ENCODE results near the gene NAP1L1.

The NAP1L1 gene

DNA sequence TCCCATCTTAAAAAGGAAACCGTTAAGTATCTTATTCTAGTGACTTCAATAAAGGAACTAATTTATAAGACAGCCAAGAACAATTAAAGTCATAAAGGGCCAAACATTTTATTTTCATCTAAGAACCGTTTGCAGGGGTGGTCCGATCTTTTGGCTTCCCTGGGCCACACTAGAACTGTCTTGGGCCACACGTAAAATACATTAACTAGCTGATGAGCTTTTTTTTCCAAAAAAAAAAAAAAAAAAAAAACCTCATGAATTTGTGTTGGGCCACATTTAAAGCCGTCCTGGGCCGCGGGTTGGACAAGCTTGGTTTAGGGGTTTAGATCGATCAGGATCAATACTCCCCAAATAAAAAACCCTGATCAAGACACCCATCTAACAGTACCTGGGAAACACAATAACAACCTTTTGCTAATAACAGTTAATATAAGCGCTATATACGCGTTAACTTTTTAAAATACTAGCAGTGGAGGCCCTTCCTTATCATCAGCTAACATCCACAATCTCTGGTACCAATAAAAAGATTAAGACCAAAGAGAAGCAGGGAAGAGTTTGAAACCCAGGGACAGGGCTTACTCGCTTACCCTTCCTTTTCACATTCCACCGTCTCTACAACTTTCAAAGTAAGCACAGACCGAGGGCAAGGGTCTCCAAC lies 1.1 kb downstream of the NAP1L1 start:
- no peak for DNase-seq

DNA sequence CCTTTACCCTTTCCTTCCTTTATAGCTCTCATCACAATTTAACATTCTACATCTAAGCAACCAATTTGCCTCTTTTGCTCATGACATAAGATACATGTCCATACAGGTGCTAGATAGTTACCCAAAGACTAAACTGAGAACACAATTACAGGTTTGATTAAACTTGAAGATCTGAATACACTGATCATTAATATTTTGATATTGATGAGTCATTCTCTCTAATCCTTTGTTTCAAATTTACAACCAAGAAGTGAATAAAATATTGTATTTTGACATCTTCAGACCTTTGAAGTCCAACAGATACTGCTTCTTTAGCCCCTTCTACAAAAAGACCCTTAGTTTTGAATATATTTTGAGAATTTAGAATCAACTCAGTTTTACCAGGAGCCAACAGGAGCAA lies 2.6 kb downstream of the NAP1L1 start:
- no peak for DNase-seq

DNA sequence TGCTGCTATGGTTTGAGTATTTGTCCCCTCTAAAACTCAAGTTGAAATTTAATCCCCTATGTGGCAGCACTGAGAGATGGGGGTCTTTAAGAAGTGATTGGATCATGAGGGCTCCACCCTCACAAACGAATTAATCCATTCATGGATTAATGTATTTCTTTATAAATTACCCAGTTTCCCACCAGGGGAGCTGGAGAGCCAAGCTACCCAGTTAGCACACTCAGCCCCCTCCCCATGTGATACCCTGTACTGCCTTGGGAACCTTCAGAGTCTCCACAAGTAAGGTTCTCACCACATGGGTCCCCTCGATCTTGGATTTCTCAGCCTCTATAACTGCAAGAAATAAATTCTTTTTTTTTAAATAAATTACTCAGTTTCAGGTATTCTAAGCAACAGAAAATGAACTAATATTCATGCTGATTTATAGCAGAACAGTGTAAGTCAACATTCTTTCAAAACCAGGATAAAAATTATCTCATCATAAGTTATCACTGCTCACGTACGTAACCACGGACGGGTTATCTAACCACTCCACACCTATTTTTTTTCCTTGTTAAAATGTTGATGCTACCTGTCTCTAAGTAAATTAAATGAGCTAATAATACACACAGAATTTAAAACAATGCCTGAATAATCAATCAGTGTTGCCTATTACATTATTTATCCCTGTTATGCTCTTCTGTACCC lies 3.6 kb downstream of the NAP1L1 start:
- DNase-seq, result no peak

DNA sequence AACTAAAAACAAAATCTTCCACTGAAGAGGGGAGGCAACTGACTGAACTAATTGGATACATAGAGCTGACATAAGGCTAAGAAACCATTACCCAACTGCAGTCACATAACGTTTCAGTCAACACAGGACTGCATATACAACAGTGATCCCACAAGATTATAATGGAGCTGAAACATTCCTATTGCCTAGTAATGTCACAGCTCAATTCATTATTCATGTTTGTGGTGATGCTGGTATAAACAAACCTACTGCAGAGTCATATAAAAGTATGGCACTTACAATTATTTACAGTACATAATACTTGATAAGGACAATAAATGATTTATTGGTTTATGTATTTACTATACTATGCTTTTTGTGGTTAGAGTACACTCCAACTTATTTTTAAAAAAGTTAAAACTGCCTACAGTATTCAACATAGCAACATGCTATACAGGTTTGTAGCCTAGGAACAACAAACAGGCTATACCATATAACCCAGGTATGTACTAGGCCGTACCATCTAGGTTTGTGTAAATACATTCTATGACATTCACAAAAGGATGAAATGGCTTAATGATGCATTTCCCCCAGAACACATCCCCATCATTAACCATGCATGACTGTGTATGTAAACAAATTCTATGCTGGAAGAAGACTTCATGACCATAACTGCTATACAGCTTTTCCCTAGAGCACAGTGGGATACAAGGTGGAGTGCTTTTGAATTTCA lies 4.3 kb downstream of the NAP1L1 start:
- DNase-seq, result peak; percentile 64

- DNase-seq, result no peak
Measured at GRCh38 chr12:76078748-76079147, 5.7 kb downstream of the NAP1L1 start.

GRCh38 chr12:76075448-76075847 lies 9.0 kb downstream of the NAP1L1 start:
- no peak for DNase-seq

GRCh38 chr12:76074701-76075336 lies 9.7 kb downstream of the NAP1L1 start:
- DNase-seq, result no peak

GRCh38 chr12:76073561-76073960 lies 10.9 kb downstream of the NAP1L1 start:
- no peak for DNase-seq

DNA sequence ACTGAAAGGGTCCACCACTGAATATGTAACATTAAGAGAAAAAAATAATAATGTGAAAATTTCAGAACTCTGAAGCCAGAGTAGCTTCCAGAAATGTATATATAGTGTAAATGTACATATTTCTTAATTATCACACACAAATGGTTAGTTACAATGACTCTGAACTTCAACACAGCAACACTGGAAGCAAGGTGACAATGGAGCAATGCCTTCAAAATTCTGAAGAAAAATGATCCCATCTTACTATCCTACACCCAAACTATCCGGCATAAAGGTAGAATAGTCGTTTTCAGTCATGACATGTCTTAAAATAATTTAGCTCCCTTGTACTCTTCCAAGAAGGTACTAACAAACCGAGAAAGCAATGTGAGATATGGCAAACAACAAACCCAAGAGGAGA lies 11.9 kb downstream of the NAP1L1 start:
- no peak for DNase-seq

DNA sequence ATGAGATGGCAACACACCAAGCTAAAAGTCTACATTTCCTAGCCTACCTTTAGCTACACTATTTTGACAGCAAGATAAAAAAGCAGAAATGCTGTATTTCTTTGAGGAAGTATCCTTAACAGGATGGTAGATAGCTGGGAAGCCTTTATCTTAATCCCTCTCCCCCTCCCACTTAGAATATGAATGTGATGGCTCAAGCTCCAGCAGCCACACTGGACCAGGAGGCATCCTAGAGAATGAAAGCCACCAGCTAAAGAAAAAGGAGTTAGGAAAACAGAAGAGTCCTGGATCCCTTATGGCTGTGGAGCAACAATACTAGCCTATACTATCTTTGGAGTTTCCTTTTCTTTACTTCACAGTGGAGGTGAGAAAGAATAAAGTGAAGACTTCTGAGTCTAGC lies 15.1 kb downstream of the NAP1L1 start:
- DNase-seq, result no peak

DNA sequence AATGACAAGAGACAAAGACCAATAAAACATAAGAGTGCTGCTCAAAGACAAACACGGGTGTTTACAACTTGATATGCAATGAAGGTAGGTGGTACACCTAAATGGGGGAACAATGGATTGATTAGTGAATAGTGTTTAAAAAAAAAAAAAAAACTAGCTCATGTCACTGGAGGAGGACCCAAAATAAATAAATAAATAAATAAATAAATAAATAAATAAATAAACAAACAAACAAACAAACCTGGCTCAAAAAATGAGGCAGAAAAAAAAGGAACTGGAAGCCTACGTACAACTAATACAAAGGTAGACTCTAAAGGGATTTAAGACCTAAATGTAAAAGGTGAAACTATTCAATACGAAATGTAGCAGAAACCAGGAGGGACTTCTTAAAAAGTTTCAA lies 18.6 kb downstream of the NAP1L1 start:
- DNase-seq, result no peak

DNA sequence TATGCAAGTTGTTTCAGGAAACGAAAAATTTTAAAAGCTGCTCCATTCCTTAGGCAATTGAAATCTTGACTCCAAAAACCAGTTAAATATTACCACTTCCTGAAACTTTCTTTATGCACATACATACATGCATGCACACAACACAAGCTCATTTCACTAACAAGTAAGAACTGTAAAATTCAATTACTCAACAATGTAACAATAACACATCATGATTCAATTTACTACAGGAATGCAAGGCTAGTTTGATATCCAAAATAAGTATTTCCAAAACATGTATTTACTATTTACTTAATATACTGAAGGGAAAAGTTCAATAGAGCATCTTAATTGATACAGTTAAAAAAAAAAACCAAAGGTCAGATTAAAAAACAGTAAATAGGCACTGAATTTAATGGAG lies 19.6 kb downstream of the NAP1L1 start:
- no peak for DNase-seq

- DNase-seq, result no peak
Measured at GRCh38 chr12:76060111-76060510, 24.4 kb downstream of the NAP1L1 start.

DNA sequence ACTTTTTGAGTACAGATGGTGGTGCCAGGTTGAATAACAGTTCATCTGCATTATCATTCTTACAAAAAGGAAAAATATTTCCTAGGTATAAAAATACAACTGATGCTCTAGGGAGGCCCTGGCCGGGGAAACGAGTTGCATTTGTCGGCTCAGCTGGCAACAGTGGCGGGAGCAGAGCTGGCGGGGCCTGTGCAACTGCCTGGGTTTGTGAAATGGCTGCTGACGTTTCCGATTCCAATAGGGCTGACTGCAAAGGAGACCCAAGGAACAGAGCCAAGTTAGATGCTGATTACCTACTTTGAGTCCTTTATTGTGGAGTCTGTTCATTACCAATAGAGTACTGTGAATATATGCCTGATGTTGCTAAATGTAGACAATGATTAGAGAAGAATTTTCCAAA lies 27.2 kb downstream of the NAP1L1 start:
- DNase-seq, result no peak

DNA sequence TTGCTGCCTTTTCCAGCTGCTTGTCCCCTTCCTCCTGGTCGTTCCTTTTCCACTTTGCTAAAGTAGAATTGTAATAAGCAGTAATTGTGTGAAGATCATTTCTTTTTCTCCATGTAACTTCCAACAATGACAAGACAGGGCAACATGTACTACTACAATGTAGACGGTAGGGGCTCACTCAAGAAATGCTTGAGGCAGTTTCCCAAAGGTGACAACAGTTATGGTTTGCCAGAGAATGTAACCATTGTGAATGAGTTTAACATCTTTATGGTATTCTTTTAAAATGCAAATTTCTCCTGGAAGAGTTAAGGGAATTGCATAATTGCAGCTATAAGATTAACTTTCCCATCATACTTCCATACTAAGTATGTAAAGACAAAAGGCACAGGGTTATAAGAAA lies 29.1 kb downstream of the NAP1L1 start:
- DNase-seq, result no peak

DNA sequence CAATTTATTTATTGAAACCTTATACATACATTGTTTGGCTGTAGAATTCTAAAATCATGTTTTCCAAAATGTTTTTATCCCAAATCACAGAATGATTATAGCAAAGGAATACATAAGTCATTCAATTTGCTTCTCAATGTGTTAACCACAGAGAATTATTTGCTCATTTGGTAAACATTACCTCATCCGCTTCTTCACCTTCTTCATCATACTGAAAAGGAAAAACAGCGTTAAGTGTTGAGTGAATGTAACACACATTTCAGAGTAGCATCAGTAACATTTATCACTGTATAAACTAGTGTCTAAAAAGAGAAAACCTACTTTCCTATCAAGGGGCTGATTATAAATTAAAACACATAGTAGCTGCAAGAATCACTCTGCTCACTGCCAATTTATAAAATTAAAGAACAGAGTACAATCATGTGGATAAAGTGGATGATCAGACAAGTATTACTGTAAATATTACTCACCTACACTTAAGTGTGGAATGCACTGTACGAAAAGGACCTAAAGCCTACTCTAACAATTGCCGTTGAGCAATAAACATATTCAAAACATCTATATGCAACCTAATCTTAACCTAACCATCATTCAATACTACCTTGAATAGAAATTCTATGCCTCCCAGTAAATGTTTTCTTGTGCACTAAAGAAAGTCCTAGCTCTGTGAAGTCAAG lies 34.8 kb downstream of the NAP1L1 start:
- no peak for DNase-seq

DNA sequence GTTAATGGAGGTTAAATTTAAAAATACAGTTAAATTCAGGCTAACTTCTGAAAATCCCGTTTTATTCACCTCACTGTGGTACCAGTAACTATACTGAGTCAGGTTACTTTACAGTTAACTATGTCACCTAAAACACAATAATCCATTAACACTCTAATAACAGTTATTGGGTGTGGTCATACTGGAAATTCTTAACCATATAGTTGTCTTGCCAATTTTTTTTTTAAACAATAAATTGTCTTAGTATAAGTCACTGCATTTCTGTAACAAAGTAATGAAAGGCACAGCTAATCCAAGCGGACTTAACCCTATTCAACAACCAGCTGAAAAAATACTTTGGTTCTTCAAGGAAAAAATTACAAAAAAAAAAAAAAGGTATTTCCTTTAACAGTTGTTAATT lies 36.7 kb downstream of the NAP1L1 start:
- DNase-seq, result no peak

DNA sequence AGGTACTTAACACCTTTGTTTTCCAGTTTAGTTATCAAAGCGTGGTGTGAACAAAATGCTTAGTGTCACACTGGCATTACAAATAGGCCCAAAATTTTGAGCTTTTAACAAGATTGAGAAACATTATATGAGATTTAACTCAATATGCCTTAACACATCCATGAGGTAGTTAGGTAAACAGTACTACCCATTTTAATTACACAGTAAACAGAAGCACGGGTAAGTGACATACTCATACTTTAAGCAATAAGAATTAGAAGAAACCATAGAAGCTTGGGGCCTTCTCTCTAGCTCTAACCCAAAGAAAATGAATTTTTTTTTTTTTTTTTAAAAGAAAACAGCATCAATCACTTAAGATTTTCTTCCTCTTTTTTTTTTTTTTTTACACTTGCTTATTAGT lies 37.4 kb downstream of the NAP1L1 start:
- no peak for DNase-seq

DNA sequence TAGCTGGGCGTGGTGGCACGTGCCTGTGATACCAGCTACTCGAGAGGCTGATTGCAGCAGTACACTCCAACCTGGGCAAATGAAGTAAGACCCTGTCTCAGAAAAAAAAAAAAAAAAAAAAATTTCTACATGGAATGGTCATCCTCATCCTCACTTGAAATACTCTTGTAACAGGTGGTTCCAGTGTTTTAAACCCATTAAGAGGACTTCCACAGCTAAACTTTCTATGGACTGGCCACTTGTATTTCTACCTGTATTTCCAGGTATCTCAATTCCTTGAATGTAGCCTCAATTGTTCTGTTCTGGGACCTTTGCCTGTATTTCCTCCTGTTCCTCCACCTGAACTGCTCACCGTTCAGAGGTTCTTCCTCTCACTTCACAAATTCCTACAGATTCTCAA lies 41.1 kb downstream of the NAP1L1 start:
- no peak for DNase-seq

GRCh38 chr12:76042147-76042546 lies 42.3 kb downstream of the NAP1L1 start:
- DNase-seq, result no peak

- DNase-seq, result no peak
Measured at GRCh38 chr12:76041406-76041805, 43.1 kb downstream of the NAP1L1 start.

GRCh38 chr12:76040461-76040860 lies 44.0 kb downstream of the NAP1L1 start:
- no peak for DNase-seq

DNA sequence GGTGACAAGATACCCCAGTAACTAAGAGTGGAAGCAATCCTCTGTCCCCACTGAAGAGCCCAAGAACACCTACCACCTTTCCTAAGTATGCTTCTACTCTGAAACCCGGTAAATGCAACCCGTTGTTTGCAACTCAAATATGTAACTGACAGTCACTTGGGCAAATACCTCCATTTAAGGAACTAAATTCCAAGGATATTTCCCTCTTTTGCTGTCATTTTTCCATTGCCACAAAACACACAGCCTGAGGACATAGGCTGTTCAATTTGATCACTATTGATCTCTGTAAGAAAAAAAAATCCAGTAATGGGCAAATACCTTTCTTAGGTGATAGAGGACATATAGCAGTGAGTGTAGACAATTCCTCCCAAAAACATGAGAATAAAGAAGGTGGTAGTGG lies 46.3 kb downstream of the NAP1L1 start:
- no peak for DNase-seq

All from NCI-H2029 treated with DMSO at 0.1 percent for 48 hours (cell line).